HG03439 (cell line): ENCODE data around the gene ZNF664.

ENCODE experiments used
- ATAC-seq: cut with Tn5 transposase; IDR thresholded peaks from one replicate; pipeline ENCODE4 v1.9.1; 2021; ENCODE audit warnings: mild to moderate bottlenecking, moderate library complexity; ENCODE audit not compliant: unreplicated experiment

ZNF664 gene

GRCh38 chr12:124027753-124028554 lies 54.9 kb downstream of the ZNF664 start:
- no peak for ATAC-seq

- ATAC-seq, result no peak
Observed at GRCh38 chr12:124028555-124028925, 55.5 kb downstream of the ZNF664 start.

- ATAC-seq, result no peak
Observed at GRCh38 chr12:124030008-124030407, 57.0 kb downstream of the ZNF664 start.

GRCh38 chr12:124030510-124030909 lies 57.5 kb downstream of the ZNF664 start:
- ATAC-seq, result no peak

DNA sequence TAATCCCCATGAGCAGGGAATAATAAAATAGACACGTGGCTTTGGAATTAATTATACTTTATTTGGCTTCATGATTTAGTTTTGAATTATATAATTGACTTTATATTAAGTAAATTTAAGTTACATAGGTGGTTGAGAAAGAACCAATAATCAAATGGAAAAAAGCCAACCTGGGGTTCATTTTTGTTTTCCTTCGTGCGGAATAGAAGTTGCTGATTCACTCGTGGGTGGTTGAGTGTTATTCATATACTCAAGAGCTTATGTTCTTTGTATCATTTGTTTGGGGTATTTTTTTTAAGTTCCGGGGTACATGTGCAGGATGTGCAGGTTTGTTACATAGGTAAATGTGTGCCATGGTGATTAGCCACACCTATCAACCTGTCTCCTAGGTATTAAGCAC lies 58.0 kb downstream of the ZNF664 start:
- ATAC-seq, result no peak

- no peak for ATAC-seq
Observed at GRCh38 chr12:124032265-124032886, 59.4 kb downstream of the ZNF664 start.

DNA sequence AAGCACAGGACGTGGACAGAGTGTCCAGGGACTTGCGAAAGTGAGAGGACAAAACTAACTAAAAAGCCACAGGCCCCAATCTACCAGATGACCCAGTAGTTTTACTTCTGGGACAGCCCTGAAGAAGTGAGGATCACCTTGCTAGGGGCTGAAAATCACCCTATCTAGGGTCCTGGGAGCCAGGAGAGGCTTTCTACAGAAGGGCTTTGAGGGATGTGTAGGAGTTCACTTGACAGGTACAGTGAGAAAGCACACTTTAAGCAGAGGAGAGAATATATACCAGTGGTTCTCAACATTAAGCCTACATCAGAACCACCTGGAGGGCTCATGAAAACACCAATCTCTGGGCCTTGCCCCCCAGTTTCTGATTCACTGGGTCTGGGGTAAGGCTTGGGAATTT lies 60.8 kb downstream of the ZNF664 start:
- ATAC-seq, result no peak

DNA sequence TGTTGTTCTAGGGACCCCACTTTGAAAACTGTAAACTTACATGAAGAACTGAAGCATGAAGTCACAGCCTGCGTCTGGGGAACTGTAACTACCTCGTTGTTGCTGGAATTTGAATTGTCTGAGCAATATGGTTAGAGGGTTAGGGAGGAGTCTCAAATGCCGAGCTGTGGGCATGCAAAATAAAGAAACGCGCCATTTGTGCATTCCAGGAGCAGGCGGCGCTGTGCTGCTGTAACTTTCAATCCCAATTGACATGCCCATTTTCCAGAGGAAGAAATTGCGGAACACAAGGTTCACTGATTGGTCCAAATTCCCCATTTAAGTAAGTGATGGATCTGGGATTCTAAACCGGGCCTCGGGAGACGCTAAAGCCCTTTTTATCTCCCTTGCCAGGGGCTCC lies 61.3 kb downstream of the ZNF664 start:
- no peak for ATAC-seq

DNA sequence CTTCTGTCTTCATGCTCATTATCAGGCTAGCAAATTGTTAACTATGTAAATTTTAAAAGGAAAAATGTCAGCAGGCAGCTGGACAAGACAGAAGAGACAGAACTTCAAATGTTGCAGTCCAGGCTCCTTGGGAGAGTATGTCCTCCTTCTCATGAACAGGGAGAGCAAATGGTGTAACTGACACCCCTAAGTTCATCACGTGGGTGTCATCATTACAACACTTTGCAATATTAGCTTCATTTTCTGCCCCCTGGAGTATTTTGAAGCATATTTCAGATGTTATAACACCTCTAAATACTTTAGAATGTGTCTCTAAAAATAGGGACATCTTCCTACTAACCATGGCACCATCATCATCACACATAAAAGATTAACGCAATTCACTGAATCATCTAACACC lies 62.1 kb downstream of the ZNF664 start:
- ATAC-seq, result no peak

GRCh38 chr12:124036171-124036598 lies 63.2 kb downstream of the ZNF664 start:
- no peak for ATAC-seq

GRCh38 chr12:124036657-124037109 lies 63.7 kb downstream of the ZNF664 start:
- no peak for ATAC-seq

GRCh38 chr12:124037331-124037730 lies 64.3 kb downstream of the ZNF664 start:
- ATAC-seq, result no peak

- ATAC-seq, result no peak
Observed at GRCh38 chr12:124039276-124039675, 66.3 kb downstream of the ZNF664 start.

DNA sequence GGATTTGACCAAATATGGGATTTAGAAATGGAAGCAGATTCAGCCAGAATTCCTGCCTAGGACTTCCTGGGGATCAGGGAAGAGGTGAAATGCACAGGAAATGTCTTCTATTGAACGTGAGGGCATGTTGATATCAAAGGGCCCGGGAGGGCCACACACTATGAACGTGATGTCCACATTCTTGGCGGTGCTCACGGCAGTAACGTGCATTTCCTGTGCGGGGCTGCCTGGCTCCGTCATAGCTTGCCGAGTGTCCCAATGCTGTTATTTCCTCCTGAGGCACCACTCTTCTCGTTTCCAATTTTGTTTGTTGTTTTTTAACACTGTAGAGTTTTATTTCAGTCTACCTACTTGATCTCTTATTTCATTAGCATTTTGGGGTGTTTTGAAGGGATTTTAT lies 67.3 kb downstream of the ZNF664 start:
- ATAC-seq, result no peak

GRCh38 chr12:124040737-124041136 lies 67.7 kb downstream of the ZNF664 start:
- no peak for ATAC-seq

- ATAC-seq, result no peak
Observed at GRCh38 chr12:124041907-124042306, 68.9 kb downstream of the ZNF664 start.

- ATAC-seq, result no peak
Observed at GRCh38 chr12:124044021-124044420, 71.0 kb downstream of the ZNF664 start.

GRCh38 chr12:124044809-124045321 lies 71.8 kb downstream of the ZNF664 start:
- ATAC-seq, result no peak

GRCh38 chr12:124045671-124046455 lies 72.8 kb downstream of the ZNF664 start:
- no peak for ATAC-seq

GRCh38 chr12:124046456-124046740 lies 73.4 kb downstream of the ZNF664 start:
- ATAC-seq, result no peak

- ATAC-seq, result no peak
Observed at GRCh38 chr12:124047045-124047566, 74.1 kb downstream of the ZNF664 start.
